HepG2 (cell line): ENCODE measurements around the gene XCR1.

Experiments
- SMAD3 ChIP-seq: sonication (generic); formaldehyde crosslinking; IDR thresholded peaks from 2 replicates; pipeline ENCODE4 v1.4.0; 2020; ENCODE audit warnings: missing genetic modification reagents
- ZNF878 ChIP-seq: sonication (generic); formaldehyde crosslinking; IDR thresholded peaks from 2 replicates; pipeline ENCODE4 v1.8.1; 2023; ENCODE audit warnings: mild to moderate bottlenecking, missing genetic modification reagents, moderate library complexity
- TF ChIP-seq, protein P1 (sequence below): IDR thresholded peaks from 2 replicates; pipeline ENCODE4 v1.6.1; 2016; ENCODE audit warnings: control low read depth
- TF ChIP-seq, protein P2 (sequence below): sonication (generic); formaldehyde crosslinking; IDR thresholded peaks from 2 replicates; pipeline ENCODE4 v1.8.0; 2022; ENCODE audit warnings: mild to moderate bottlenecking, missing genetic modification reagents, moderate library complexity

DNA sequence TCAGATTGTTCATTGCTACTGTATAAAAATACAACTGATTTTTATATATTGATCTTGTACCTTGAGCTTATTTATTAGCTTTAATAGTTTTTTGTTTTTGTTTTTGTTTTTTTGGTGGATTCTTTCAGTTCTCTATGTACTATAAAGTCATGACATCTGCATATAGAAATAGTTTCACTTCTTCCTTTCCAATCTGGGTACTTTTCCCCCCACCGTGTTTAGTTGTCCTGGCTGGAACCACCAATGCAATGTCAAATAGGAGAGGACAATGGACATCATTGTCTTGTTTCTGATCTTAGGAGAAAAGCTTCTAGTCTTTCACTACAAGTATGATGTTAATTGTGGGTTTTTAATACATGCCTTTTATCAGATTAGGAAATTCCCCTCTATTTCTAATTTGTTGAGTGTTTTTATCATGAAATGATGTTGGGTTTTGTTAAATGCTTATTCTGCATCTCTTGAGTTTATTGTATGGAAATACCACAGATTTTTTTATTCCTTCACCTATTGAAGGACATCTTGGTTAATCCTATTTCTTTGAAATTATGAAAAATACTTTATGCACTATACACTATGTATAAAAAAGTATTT is 2.8 kb upstream of the XCR1 start:
- TF ChIP-seq ZNF878 (CRISPR knock-in tag): no peak
- TF ChIP-seq, protein P1, sequence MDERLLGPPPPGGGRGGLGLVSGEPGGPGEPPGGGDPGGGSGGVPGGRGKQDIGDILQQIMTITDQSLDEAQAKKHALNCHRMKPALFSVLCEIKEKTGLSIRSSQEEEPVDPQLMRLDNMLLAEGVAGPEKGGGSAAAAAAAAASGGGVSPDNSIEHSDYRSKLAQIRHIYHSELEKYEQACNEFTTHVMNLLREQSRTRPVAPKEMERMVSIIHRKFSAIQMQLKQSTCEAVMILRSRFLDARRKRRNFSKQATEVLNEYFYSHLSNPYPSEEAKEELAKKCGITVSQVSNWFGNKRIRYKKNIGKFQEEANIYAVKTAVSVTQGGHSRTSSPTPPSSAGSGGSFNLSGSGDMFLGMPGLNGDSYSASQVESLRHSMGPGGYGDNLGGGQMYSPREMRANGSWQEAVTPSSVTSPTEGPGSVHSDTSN (CRISPR knock-in tag): no peak
- TF ChIP-seq SMAD3 (CRISPR knock-in tag): no peak
- TF ChIP-seq, protein P2, sequence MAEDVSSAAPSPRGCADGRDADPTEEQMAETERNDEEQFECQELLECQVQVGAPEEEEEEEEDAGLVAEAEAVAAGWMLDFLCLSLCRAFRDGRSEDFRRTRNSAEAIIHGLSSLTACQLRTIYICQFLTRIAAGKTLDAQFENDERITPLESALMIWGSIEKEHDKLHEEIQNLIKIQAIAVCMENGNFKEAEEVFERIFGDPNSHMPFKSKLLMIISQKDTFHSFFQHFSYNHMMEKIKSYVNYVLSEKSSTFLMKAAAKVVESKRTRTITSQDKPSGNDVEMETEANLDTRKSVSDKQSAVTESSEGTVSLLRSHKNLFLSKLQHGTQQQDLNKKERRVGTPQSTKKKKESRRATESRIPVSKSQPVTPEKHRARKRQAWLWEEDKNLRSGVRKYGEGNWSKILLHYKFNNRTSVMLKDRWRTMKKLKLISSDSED: no peak
